ENCODE results near the gene MB21D2.

The MB21D2 gene

GRCh38 chr3:192844836-192845525 lies 72.7 kb downstream of the MB21D2 start:
- TF ChIP-seq GATA3 (IDR thresholded peaks at IDR 0.05; ENCODE audit: low read depth, low read length) (no peak), GATA2 (IDR thresholded peaks at IDR 0.05; ENCODE audit: low read depth, low read length) (no peak)

GRCh38 chr3:192844486-192844765 lies 73.2 kb downstream of the MB21D2 start:
- no peak for TF ChIP-seq GATA3 (IDR thresholded peaks at IDR 0.05; ENCODE audit: low read depth, low read length)
- no peak for TF ChIP-seq GATA2 (IDR thresholded peaks at IDR 0.05; ENCODE audit: low read depth, low read length)

GRCh38 chr3:192843723-192844485 lies 73.8 kb downstream of the MB21D2 start:
- TF ChIP-seq GATA3 (IDR thresholded peaks at IDR 0.05; ENCODE audit: low read depth, low read length) (no peak), GATA2 (IDR thresholded peaks at IDR 0.05; ENCODE audit: low read depth, low read length) (no peak)

- TF ChIP-seq GATA2 (IDR thresholded peaks at IDR 0.05; ENCODE audit: low read depth, low read length) = no peak
- TF ChIP-seq GATA3 (IDR thresholded peaks at IDR 0.05; ENCODE audit: low read depth, low read length) = no peak
Measured at GRCh38 chr3:192843119-192843518, 74.5 kb downstream of the MB21D2 start.

GRCh38 chr3:192842711-192843110 lies 74.9 kb downstream of the MB21D2 start:
- no peak for TF ChIP-seq GATA3 (IDR thresholded peaks at IDR 0.05; ENCODE audit: low read depth, low read length)
- no peak for TF ChIP-seq GATA2 (IDR thresholded peaks at IDR 0.05; ENCODE audit: low read depth, low read length)

GRCh38 chr3:192842138-192842537 lies 75.5 kb downstream of the MB21D2 start:
- TF ChIP-seq GATA3 (IDR thresholded peaks at IDR 0.05; ENCODE audit: low read depth, low read length) = no peak
- TF ChIP-seq GATA2 (IDR thresholded peaks at IDR 0.05; ENCODE audit: low read depth, low read length) = no peak

- TF ChIP-seq GATA2 (IDR thresholded peaks at IDR 0.05; ENCODE audit: low read depth, low read length) (no peak), GATA3 (IDR thresholded peaks at IDR 0.05; ENCODE audit: low read depth, low read length) (no peak)
Measured at GRCh38 chr3:192841428-192841827, 76.2 kb downstream of the MB21D2 start.

GRCh38 chr3:192840143-192840836 lies 77.4 kb downstream of the MB21D2 start:
- TF ChIP-seq GATA2 (IDR thresholded peaks at IDR 0.05; ENCODE audit: low read depth, low read length) (no peak), GATA3 (IDR thresholded peaks at IDR 0.05; ENCODE audit: low read depth, low read length) (no peak)

GRCh38 chr3:192835818-192836815 lies 81.5 kb downstream of the MB21D2 start:
- TF ChIP-seq GATA3 (IDR thresholded peaks at IDR 0.05; ENCODE audit: low read depth, low read length) (no peak), GATA2 (IDR thresholded peaks at IDR 0.05; ENCODE audit: low read depth, low read length) (no peak)

GRCh38 chr3:192834428-192834827 lies 83.2 kb downstream of the MB21D2 start:
- TF ChIP-seq GATA2 (IDR thresholded peaks at IDR 0.05; ENCODE audit: low read depth, low read length) = no peak
- no peak for TF ChIP-seq GATA3 (IDR thresholded peaks at IDR 0.05; ENCODE audit: low read depth, low read length)

- TF ChIP-seq GATA3 (IDR thresholded peaks at IDR 0.05; ENCODE audit: low read depth, low read length) (no peak), GATA2 (IDR thresholded peaks at IDR 0.05; ENCODE audit: low read depth, low read length) (no peak)
Measured at GRCh38 chr3:192833177-192833890, 84.3 kb downstream of the MB21D2 start.

GRCh38 chr3:192831801-192832347 lies 85.8 kb downstream of the MB21D2 start:
- TF ChIP-seq GATA3 (IDR thresholded peaks at IDR 0.05; ENCODE audit: low read depth, low read length) (no peak), GATA2 (IDR thresholded peaks at IDR 0.05; ENCODE audit: low read depth, low read length) (no peak)

Data from SH-SY5Y (cell line).